D721Med (cell line): ENCODE results near the gene FRMD5.

Experiments used
- DNase-seq: peaks from one replicate; pipeline ENCODE4 v3.0.0; 2011; ENCODE audit warnings: low spot score; ENCODE audit not compliant: insufficient read length
- FAIRE-seq: peaks from 2 replicates; lab custom pipeline; 2011; peaks lifted over from hg19 to GRCh38; lab: Jason Lieb, UNC
- TF ChIP-seq, protein P1 (sequence below): IDR thresholded peaks from 2 replicates; pipeline ENCODE4 v1.5.1; 2012; ENCODE audit warnings: mild to moderate bottlenecking, control low read depth; ENCODE audit not compliant: insufficient read depth; ENCODE audit errors: missing control alignments

The FRMD5 gene

DNA sequence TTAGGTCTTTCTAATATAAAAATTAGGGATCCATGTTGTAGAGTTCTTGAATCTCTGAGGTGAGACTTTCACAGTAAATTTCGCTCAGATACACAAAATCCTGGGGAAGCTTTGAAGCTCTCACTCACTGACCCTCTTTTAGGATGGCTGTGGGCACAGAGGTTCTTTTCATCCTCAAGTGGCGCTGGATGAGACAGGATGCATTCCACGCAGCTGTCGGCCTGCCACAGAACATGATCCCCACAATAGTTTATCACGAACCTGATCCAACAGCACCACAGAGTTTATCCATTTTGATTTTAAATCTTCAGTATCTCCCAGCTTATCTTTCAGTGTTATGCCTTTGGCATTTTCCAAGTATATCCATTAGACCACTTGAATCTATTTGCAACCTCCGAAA lies 276.4 kb downstream of the FRMD5 start:
- DNase-seq = no peak
- no peak for FAIRE-seq
- TF ChIP-seq, protein P1, sequence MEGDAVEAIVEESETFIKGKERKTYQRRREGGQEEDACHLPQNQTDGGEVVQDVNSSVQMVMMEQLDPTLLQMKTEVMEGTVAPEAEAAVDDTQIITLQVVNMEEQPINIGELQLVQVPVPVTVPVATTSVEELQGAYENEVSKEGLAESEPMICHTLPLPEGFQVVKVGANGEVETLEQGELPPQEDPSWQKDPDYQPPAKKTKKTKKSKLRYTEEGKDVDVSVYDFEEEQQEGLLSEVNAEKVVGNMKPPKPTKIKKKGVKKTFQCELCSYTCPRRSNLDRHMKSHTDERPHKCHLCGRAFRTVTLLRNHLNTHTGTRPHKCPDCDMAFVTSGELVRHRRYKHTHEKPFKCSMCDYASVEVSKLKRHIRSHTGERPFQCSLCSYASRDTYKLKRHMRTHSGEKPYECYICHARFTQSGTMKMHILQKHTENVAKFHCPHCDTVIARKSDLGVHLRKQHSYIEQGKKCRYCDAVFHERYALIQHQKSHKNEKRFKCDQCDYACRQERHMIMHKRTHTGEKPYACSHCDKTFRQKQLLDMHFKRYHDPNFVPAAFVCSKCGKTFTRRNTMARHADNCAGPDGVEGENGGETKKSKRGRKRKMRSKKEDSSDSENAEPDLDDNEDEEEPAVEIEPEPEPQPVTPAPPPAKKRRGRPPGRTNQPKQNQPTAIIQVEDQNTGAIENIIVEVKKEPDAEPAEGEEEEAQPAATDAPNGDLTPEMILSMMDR = no peak

DNA sequence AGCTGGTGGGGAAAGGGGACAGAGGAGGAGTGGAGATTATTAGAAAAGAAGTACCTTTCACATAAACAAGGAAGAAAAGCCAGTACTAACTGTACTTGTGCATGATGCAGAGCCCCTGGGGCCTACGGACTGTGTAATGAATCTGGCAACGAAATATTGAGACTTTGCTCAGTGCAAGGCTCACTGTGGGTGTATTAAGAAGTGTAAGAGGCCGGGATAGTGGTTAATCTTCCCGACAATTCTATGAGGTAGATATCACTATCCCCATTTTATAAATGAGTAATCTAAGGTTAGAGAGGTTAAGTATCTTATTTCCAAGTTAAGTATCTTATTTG lies 278.8 kb downstream of the FRMD5 start:
- TF ChIP-seq, protein P1 = no peak
- DNase-seq = no peak
- FAIRE-seq = no peak

DNA sequence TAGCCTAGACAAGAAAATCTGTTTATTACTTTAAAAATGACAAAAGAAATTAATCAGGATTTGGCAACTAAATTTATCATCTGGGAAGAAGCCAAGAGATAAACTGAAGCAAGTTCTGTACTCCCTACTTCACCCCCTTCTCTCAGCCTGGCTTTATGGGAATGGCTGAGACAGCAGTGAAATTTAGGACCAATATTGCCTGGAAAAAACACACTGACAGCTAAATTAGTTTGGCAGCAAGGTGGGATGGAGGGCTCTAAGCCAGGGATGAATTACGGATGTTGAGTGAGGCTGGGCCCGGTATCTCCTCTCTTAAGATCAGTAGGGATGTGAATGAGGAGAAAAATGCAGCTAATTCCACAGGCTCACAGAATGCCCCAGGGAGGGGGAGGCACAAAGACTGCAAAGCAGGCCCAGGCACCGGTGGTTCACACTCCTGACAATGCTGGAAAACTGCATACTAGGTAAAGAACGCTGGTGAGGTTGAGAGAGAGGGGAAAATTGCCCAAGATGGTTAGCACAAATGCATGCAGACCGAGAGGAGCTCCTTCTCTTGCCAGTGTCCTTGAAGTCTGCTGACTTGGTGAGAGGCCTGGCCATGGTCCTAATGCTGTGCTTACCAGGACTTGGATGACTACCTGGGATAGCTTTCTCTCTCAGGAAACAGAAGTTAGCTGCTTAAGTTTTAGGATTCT lies 279.3 kb downstream of the FRMD5 start:
- TF ChIP-seq, protein P1 = no peak
- no peak for FAIRE-seq

DNA sequence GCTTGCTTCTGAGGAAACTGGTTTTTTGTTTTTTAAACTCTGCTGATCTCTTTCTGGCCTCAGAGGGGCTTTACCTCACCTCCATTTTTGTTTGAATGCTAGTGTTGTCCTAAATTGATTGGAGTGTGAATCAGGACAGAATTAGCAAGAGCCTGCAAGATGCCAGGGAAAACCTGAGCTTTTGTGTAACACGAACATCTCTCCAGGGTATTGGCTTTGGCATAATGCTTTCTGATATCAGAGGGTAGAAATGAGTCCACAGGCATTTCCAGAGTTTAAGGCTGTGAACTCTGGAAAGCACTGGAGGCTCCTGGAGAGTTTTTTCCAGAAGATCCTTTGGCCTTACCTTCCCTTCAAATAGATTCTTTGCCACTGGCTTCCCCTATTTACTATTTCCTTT lies 281.1 kb downstream of the FRMD5 start:
- DNase-seq (no peak), FAIRE-seq (no peak)
- TF ChIP-seq, protein P1 = no peak

More for the DNA sequence above, 279.3 kb downstream of the FRMD5 start:
- DNase-seq = no peak

DNA sequence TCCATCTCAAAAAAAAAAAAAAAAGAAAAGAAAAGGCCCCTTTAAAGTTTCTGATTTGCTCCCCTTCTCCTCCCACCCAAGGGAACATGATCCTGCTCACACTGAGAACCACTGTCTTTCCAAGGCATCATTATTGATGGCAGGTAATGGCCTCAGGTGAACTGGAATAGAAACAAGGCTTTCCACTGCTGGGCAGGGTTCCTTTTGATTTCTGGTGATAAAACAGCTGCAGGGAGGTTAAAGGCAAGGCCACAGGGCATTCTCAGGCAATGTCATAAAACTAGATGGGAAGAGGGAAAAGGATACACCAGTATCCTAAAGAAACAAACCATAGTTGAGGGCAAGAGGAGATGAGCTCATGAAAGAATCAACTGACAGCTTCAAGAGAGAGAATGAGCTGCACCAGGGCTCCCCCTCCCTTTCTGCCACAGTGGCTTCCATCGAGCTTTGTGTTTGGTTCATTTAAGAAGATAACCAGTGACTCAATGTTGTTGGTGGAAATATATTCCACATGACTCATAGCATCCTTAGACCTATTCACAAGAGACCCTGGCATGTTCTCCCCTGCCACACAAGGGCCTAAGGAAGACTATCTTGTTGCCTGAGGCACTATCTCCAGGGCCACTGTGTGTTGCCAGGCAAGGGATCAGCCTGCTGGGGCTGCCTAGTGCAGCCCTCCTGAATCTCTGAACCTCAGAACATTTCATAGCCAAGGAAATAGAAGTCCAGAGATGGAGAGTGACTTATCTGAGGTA lies 281.9 kb downstream of the FRMD5 start:
- DNase-seq (no peak), FAIRE-seq (no peak)
- TF ChIP-seq, protein P1 = no peak

DNA sequence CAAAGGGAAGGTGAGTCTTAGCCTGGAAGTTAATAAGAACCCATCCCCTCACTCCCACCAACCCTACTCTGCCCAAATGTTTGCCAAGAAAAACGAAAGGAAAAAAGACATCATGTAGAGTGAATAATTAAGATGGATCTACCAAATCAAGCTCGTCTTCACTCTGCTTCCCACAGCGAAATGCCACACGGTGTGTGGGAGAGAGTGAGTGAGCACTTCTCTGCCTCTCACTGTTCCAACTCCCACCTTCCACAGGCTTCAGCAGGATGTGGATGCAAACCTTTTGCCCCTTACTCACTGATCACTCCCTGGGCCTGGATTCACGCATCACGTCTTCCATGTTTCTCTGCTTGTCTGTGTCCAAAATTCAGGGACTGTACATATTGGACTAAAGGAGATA lies 282.9 kb downstream of the FRMD5 start:
- TF ChIP-seq, protein P1 = no peak
- FAIRE-seq = no peak
- no peak for DNase-seq
